ENCODE results near the gene DIABLO. TPM values are rescaled to one million over a fixed set of nuclear protein-coding genes. Genes with fewer than 3 reads are reported as not detected.
"Not testable (repeated sequence)": the region's sequence is repeated elsewhere in the genome, so short reads cannot be mapped to it uniquely, and the experiment has no call there.

Gene DIABLO
- total RNA-seq: 100 to 1,000 TPM in 3 of 8 experiments, 10 to 100 TPM in 5; 53.4 to 115 (median 88.8) TPM

- Histone ChIP-seq H3K4me3 (peak within 1 kb of the TSS; percentile 67 to 97 (median 86)), H3K4me1 (replicated peaks in 1 of 2) (peaks cover 15 to 19% of the 10 kb centered on the region in 2 donors), H3K27ac (peak within 1 kb of the TSS; percentile 93 to 97)
- 0% methylated on average over 1 to 8 of the region's 74 CpGs; no CpG with 5 or more reads in 7 of the 10 experiments for WGBS, 10 experiments
- ATAC-seq (replicated peaks in 6 of 8): peak; percentile 87 to 92 (median 90)
- in situ Hi-C loops (cut with MboI; ENCODE audit: low pct_unique_long_range_greater_than_20kb in 2 of 9, low sequenced_read_pairs in 9 of 9, unreplicated experiment in 9 of 9): no loop called here
These were observed at the start of gene DIABLO for GRCh38 chr12:122225683-122226365. TSS of gene DIABLO (minus strand) at chr12:122226052. CDS start at chr12:122226014, 38 bp downstream.

GRCh38 chr12:122275459-122275858, 49.6 kb upstream of the DIABLO start:
- WGBS, 10 experiments: 80 to 100% (median 95%) methylated on average over 1 to 8 of the region's 8 CpGs; no CpG with 5 or more reads in 2 of the 10 experiments
- in situ Hi-C loops (cut with MboI; ENCODE audit: low pct_unique_long_range_greater_than_20kb in 2 of 9, low sequenced_read_pairs in 9 of 9, unreplicated experiment in 9 of 9): no loop called here
- Histone ChIP-seq H3K4me3 (no peak overlapping the region), H3K4me1 (replicated peaks in 1 of 2) (no peaks in the 10 kb centered on the region), H3K27ac (no peak overlapping the region)
- no peak for ATAC-seq (replicated peaks in 6 of 8)

GRCh38 chr12:122266230-122266901, 40.5 kb upstream of the DIABLO start, which contains the start of gene VPS33A:
TSS of gene VPS33A (minus strand) at chr12:122266494. CDS start at chr12:122266408, 86 bp downstream.
- Histone ChIP-seq H3K4me1 (replicated peaks in 1 of 2) (peaks cover 7 to 10% of the 10 kb centered on the region in 2 donors), H3K27ac (peak within 1 kb of the TSS; percentile 85 to 92), H3K4me3 (peak within 1 kb of the TSS; percentile 71 to 97 (median 88))
- WGBS, 10 experiments: 0 to 10% (median 0%) methylated on average over 1 to 21 of the region's 56 CpGs; no CpG with 5 or more reads in 1 of the 10 experiments
- ATAC-seq (replicated peaks in 6 of 8): peak; percentile 91 to 96 (median 94)
- in situ Hi-C loops (cut with MboI; ENCODE audit: low pct_unique_long_range_greater_than_20kb in 2 of 9, low sequenced_read_pairs in 9 of 9, unreplicated experiment in 9 of 9): no loop called here

GRCh38 chr12:122265886-122266229, 40.0 kb upstream of the DIABLO start:
- Histone ChIP-seq H3K27ac (peak overlapping the region; percentile 85 to 92), H3K4me3 (peak overlapping the region; percentile 71 to 97 (median 88)), H3K4me1 (replicated peaks in 1 of 2) (peaks cover 7 to 10% of the 10 kb centered on the region in 2 donors)
- in situ Hi-C loops (cut with MboI; ENCODE audit: low pct_unique_long_range_greater_than_20kb in 2 of 9, low sequenced_read_pairs in 9 of 9, unreplicated experiment in 9 of 9): no loop called here
- ATAC-seq (replicated peaks in 6 of 8): peak; percentile 38 to 53 (median 45)
- 0 to 10% (median 0%) methylated on average over 1 to 13 of the region's 17 CpGs; no CpG with 5 or more reads in 3 of the 10 experiments for WGBS, 10 experiments

- peak overlapping the region; percentile 85 to 92 for H3K27ac ChIP-seq
- H3K4me3 ChIP-seq: peak overlapping the region; percentile 71 to 97 (median 88)
- in situ Hi-C loops (cut with MboI; ENCODE audit: low pct_unique_long_range_greater_than_20kb in 2 of 9, low sequenced_read_pairs in 9 of 9, unreplicated experiment in 9 of 9): no loop called here
- WGBS, 10 experiments: 0 to 43% (median 25%) methylated on average over 1 of the region's 1 CpG; no CpG with 5 or more reads in 7 of the 10 experiments
- ATAC-seq (replicated peaks in 6 of 8): no peak
- H3K4me1 ChIP-seq (replicated peaks in 1 of 2): peaks cover 7 to 10% of the 10 kb centered on the region in 2 donors
These were observed 39.6 kb upstream of the DIABLO start for GRCh38 chr12:122265476-122265875.

GRCh38 chr12:122260735-122261134, 34.9 kb upstream of the DIABLO start:
- ATAC-seq (replicated peaks in 6 of 8); H3K27ac ChIP-seq; in situ Hi-C loops (cut with MboI; ENCODE audit: low pct_unique_long_range_greater_than_20kb in 2 of 9, low sequenced_read_pairs in 9 of 9, unreplicated experiment in 9 of 9); H3K4me3 ChIP-seq; H3K4me1 ChIP-seq (replicated peaks in 1 of 2): not testable (repeated sequence)
- WGBS, 10 experiments: 79 to 100% (median 97%) methylated on average over 1 to 12 of the region's 14 CpGs

- H3K4me1 ChIP-seq (replicated peaks in 1 of 2); H3K4me3 ChIP-seq; in situ Hi-C loops (cut with MboI; ENCODE audit: low pct_unique_long_range_greater_than_20kb in 2 of 9, low sequenced_read_pairs in 9 of 9, unreplicated experiment in 9 of 9); H3K27ac ChIP-seq: not testable (repeated sequence)
- 83% methylated on average over 1 of the region's 4 CpGs; no CpG with 5 or more reads in 9 of the 10 experiments for WGBS, 10 experiments
- ATAC-seq (replicated peaks in 6 of 8): peak in 3 of 8 experiments; percentile 28 to 56 (median 54)
These were observed 33.1 kb upstream of the DIABLO start for GRCh38 chr12:122258939-122259338.

GRCh38 chr12:122258462-122258861, 32.6 kb upstream of the DIABLO start:
- in situ Hi-C loops (cut with MboI; ENCODE audit: low pct_unique_long_range_greater_than_20kb in 2 of 9, low sequenced_read_pairs in 9 of 9, unreplicated experiment in 9 of 9); H3K4me1 ChIP-seq (replicated peaks in 1 of 2); H3K4me3 ChIP-seq; H3K27ac ChIP-seq; ATAC-seq (replicated peaks in 6 of 8): not testable (repeated sequence)
- WGBS, 10 experiments: 89 to 100% (median 100%) methylated on average over 1 to 3 of the region's 4 CpGs; no CpG with 5 or more reads in 5 of the 10 experiments

- H3K4me3 ChIP-seq: no peak overlapping the region
- H3K27ac ChIP-seq: no peak overlapping the region
- no peak for ATAC-seq (replicated peaks in 6 of 8)
- H3K4me1 ChIP-seq (replicated peaks in 1 of 2): no peaks in the 10 kb centered on the region
- in situ Hi-C loops (cut with MboI; ENCODE audit: low pct_unique_long_range_greater_than_20kb in 2 of 9, low sequenced_read_pairs in 9 of 9, unreplicated experiment in 9 of 9): no loop called here
- WGBS, 10 experiments: 83 to 100% (median 90%) methylated on average over 2 to 8 of the region's 8 CpGs; no CpG with 5 or more reads in 2 of the 10 experiments
These were observed 24.7 kb upstream of the DIABLO start for GRCh38 chr12:122250536-122250935.

- WGBS, 10 experiments: 81 to 100% (median 98%) methylated on average over 1 to 6 of the region's 6 CpGs; no CpG with 5 or more reads in 1 of the 10 experiments
- ATAC-seq (replicated peaks in 6 of 8): no peak
- in situ Hi-C loops (cut with MboI; ENCODE audit: low pct_unique_long_range_greater_than_20kb in 2 of 9, low sequenced_read_pairs in 9 of 9, unreplicated experiment in 9 of 9): no loop called here
- Histone ChIP-seq H3K27ac (no peak overlapping the region), H3K4me3 (no peak overlapping the region), H3K4me1 (replicated peaks in 1 of 2) (no peaks in the 10 kb centered on the region)
These were observed 24.2 kb upstream of the DIABLO start for GRCh38 chr12:122250047-122250446.

GRCh38 chr12:122245553-122245952, 19.7 kb upstream of the DIABLO start:
- no peak for ATAC-seq (replicated peaks in 6 of 8)
- Histone ChIP-seq H3K4me1 (replicated peaks in 1 of 2) (no peaks in the 10 kb centered on the region), H3K27ac (no peak overlapping the region), H3K4me3 (no peak overlapping the region)
- in situ Hi-C loops (cut with MboI; ENCODE audit: low pct_unique_long_range_greater_than_20kb in 2 of 9, low sequenced_read_pairs in 9 of 9, unreplicated experiment in 9 of 9): no loop called here
- 86 to 100% methylated on average over 1 of the region's 1 CpG; no CpG with 5 or more reads in 8 of the 10 experiments for WGBS, 10 experiments

GRCh38 chr12:122244565-122245371, 18.9 kb upstream of the DIABLO start:
- Histone ChIP-seq H3K4me3 (no peak overlapping the region), H3K27ac (no peak overlapping the region), H3K4me1 (replicated peaks in 1 of 2) (no peaks in the 10 kb centered on the region)
- in situ Hi-C loops (cut with MboI; ENCODE audit: low pct_unique_long_range_greater_than_20kb in 2 of 9, low sequenced_read_pairs in 9 of 9, unreplicated experiment in 9 of 9): no loop called here
- no peak for ATAC-seq (replicated peaks in 6 of 8)
- 72 to 98% (median 93%) methylated on average over 1 to 11 of the region's 11 CpGs for WGBS, 10 experiments
